Measurements from ENCODE around the gene ADD3.

Gene ADD3

DNA sequence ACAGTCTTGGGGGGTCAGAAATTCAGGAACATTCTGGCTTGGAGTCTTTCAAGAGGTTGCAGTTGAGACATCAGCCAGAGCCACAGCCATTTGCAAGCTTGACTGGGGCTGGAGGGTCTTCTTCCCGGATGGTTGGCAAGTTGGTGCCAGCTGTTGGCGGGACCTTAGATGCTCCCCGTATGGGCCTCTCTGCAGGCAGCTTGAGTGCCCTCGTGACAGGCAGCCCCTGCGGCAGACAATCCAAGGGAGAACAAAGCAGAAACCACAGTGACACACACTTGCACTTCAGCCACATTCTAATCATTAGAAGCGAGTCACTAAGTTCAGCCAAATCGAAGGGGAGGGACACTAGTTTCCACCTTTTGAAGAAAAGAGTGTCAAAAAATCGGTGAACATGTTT is 140.2 kb downstream of the ADD3 start:
- no peak for DNase-seq (ENCODE audit: low spot score)

DNA sequence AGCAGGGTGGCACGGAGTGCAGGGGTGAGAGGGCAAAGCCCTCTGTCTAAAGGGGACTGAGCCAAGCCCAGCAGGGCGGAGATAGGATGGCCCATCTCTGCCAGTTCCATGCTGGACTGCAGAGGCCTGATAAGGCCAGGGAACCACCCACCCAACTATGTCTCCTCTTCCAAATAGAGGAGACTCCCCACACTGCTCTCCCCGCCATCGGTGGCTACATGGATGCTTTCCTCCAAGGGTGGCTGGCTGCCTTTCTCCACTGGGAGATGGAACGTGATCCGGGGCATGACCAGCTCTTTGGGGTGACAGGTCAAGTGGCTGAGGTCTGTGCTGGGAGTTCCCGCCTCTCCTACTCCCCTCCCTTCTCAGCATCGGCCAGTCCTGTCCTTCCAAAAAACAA is 141.5 kb downstream of the ADD3 start:
- no peak for DNase-seq (ENCODE audit: low spot score)

DNA sequence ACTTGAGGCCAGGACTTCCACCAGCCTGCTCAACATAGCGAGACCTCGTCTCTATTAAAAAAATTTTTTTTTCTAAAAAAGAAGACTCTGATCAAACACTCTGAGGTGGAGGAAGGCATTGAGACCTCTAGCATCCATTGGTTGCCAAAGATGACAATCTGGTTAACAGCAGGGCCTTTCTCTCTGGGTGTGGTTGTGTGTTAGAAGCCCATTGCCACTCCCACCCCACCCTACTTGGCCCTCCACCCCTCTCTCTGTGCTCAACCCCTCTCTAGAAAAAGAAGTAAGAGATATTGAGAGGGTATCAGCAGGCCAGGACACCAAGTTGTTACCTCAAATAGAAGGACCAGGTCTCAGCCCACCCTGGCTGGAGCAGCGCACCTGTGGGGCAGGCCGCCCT is 142.3 kb downstream of the ADD3 start:
- DNase-seq (ENCODE audit: low spot score): no peak

DNA sequence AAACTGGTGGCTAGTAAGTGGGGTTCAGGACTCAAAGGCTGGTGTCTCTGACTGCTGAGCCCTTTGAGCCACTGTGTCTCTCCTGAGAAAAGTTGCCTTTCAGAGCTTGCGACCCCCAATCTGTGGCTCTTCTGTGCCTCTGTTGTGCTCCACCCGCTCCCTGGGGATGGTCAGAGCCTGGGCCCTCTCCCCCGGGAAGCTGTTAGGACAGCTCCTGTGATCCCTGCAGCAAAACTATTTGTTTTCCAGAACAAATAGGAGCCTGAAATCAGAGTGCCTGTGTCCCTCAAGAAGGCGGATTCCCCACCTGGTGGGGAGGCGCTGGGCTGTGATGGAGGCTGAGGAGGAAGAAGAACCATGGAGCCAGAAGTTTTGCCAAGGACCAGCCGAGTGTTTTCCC is 143.2 kb downstream of the ADD3 start:
- DNase-seq (ENCODE audit: low spot score): no peak

DNA sequence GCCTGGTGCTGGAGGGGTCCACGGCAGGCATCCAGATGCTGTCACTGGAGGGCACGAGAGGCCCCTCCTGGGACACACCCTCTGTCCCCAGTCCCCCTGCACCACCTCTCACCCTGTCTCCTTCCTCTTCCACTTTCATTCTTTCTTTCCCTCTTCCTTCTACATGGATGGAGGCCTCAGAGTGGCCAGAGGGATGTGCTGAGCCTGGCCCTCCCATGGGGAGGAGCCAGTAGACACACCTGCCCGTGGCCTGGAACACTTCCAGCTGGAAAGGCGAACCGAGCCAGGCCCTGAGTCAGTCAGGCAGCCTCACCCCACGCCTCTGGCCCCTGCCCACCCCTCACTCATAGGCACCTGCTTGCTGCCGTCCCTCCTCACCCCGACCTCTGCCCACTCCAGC is 143.7 kb downstream of the ADD3 start:
- no peak for DNase-seq (ENCODE audit: low spot score)

DNA sequence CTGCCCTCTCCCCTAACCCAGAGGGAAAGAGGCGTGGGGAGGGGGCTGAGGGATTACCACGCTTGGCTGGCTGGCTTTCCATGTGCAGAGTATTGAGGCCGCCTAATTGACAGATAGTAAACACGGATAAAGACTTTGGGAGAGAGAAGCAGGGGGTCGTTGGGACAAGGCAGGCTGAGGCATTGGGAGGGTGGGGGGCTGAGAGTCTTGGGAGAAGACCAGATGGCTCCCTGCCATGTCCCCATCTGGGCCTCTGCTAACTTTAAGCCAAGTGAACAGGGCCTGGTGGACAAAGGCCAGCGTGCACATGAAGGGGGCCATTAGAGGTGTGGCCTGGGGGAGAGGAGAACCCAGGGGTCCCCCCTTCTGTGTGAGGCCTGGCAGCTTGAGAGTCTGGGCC is 144.2 kb downstream of the ADD3 start:
- DNase-seq (ENCODE audit: low spot score): no peak

DNA sequence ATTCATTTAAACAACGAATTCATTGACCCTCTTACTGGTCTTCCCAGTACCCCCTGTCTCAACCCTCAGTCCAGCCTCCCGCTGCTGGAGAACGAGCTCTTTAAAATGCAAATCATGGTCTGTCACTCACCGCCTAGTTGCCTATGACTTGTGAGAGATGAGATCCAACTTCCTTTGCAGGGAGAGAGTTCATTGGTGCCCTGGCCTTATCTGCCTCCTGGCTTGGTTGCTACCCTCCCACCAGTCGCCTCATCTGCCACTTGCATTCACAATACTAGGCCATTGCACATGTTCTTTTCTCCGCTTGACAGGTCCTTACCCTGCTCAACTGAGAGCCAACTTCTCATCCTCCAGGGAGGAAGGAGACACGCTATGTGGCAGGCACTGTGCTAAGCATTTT is 145.6 kb downstream of the ADD3 start:
- DNase-seq (ENCODE audit: low spot score): no peak

DNA sequence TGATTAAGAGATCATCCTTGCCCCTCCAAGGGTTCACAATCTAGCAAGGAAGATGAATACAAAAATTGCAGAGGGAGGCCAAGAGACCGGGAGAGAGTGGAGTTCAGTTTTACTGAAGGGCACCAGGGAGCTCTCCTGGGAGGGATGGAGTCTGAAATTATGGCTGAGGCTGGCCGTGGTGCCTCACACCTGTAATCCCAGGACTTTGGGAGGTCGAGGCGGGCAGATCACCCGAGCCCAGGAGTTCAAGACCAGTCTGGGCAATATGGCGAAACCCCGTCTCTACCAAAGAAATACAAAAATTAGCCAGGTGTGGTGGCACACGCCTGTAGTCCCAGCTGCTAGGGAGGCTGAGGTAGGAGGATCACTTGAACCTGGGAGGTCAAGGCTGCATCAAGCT is 148.3 kb downstream of the ADD3 start:
- DNase-seq (ENCODE audit: low spot score): no peak

DNA sequence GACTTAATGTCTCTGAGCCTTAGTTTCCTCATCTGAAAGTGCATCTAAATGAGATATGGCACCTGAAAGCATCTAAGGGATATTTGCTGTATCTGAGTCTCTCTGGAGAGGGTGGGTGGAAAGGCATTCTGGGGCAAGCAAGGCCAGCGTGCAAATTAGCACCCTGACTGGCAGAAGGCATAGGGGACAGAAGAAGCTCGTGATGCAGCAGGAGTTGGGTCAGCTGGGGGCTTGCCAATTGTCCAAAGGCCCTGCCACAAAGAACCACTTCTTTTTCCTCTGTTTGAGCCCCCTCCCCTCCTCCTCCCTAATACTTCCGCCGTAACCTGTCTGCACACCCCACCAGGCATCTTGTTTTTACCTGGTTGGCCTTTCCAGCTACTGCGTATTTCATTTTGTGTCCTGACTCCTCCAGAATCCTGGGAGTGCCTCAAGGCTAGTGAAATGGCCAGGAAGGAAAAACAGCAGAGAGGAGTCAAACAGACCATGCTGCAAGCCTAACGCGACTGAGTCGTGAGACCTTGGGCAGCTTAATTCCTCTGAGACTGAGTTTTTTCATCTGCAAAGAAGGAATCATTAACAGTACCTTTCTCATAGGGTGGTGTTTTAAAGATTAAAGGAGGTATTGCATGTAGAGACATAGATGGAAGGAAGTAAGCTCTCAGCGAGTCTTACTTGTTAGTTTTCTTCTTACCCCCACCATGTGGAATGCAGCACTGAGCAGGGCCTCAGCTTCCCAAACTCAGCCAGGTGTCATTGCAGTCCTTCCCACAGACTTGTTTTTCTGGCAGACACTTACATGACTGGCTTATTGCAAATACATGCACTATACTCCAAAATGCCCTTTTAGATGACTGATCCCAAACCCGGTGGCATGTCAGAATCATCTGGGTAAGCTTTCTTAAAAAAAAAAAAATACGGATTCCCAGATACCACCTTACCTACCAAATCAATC is 150.5 kb downstream of the ADD3 start:
- DNase-seq (ENCODE audit: low spot score): no peak

DNA sequence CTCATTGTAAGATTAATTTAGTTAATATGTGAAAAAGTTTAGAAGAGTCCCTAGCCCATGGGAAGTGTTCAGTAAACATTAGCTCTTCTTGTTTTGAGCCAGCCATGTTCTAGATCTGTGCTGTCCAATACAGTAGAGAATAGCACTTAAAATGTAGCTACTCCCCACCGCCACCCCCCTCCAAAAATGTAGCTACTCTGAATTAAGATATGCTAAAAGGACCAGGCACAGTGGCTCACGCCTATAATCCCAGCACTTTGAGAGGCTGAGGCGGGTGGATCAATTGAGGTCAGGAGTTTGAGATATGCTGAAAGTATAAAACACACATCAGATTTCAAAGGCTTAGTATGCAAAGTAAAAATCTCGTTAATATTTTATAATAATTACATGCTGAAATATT is 152.3 kb downstream of the ADD3 start:
- no peak for DNase-seq (ENCODE audit: low spot score)

DNA sequence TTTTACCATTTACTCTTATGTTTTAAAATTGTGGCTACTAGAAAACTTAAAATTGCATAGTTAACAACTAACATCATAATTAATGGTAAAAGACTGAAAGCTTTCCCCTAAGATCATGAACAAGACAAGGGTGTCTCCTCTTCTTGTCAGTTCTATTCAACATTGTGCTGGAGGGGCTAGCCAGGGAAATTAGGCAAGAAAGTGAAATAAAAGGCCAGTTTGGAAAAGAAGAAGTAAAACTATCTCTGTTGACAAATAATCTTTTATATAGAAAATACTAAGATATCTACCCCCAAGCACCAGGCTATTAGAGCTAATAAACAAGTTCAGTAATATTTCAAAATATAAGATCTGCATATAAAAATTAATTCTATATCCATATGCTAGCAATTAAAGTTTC is 152.7 kb downstream of the ADD3 start:
- DNase-seq (ENCODE audit: low spot score): no peak

DNA sequence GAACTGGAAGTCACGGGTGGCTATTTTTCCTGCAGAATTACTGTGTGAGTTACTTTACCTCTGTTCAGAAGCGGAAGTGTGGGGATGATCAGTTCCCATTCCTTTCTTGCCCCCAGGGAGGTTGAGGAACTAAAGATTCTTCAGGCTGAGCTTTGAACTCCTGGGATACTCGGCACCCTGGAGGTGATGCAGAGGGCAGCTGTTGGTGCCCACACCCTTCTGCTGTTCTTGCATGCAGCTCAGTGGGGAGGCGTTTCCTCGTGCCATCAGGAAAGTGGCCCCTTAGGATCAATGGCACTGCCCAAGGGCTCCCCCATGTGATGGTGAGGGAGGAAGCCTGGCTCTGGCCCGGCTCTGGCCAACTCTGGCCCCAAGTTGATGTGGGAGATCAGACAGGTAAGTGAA is 155.0 kb downstream of the ADD3 start:
- no peak for DNase-seq (ENCODE audit: low spot score)

DNA sequence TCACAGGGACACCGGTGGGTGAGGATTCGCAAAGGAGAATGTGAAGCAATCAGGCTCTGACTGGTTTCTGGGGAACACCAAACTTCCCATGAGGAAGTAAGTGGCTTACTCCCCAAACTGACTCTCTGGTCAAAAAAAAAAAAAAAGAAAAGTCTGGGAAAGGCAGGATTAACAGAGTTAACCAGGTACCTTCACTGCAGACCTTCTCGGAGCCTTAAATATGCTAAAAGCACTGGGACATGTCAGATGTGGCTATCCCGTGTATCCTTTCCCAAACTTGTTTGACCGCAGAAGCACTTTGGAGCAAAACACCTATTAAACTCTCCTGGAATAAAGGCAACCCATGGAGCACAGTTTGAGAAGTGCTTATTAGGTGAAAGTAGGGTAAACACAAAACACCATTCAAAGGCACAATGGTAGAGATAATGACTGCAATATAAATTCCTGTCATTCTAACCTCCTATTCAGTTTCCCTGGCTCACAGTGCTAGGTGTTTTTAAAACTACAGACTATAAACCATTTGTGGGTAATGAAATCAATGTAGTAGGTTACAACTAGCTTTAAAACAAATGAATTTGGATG is 155.5 kb downstream of the ADD3 start:
- DNase-seq (ENCODE audit: low spot score): no peak

DNA sequence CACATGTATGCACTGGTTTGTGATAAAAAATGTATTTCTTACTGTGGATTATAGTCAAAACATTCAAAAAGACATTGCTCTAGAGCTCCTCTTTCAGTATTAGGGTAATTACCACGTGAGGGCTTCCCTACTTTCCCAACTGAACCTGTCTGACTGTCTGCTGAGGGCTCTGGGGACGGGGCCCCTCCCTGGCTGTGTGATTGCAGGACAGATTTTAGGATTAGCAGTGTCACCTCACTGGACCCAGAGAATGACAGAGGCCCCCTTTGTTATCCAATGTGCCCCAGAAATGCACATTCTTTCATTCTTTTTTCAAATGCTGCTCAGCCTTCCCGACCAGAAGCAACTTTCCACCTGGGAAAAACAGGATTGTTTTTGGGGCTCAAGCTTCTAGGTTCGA is 156.1 kb downstream of the ADD3 start:
- no peak for DNase-seq (ENCODE audit: low spot score)

DNA sequence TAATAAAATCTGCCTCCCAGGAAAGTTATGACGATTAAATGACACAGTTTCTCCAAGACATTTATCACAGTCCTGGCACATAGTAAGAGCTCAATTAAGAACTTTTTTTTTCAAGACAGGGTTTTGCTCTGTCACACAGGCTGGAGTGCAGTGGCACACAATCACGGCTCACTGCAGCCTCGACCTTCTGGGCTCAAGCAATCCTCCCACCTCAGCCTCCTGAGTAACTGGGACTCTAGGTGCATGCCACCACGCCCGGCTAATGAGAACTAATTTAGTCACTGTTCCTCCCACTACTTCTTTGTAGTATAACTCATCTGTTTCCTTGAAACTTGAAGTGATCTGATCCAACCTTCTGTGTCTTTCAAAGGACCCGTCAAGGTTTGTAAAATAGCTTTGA is 157.5 kb downstream of the ADD3 start:
- DNase-seq (ENCODE audit: low spot score): no peak

DNA sequence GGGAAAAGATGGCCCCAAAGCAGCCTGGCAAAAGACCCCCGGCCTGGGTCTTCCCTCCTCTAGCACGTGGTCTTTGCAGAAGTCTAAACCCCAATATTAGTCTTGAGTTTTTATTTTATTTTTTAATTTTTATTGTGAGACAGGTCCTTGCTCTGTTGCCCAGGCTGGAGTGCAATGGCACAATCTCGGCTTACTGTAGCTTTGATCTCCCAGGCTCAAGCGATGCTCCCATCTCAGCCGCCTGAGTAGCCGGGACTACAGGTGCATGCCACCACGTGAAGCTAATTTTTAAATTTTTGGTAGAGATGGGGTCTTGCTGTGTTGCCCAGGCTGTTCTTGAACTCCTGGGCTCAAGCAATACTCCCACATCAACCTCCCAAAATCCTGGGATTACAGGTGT is 159.4 kb downstream of the ADD3 start:
- DNase-seq (ENCODE audit: low spot score): no peak

DNA sequence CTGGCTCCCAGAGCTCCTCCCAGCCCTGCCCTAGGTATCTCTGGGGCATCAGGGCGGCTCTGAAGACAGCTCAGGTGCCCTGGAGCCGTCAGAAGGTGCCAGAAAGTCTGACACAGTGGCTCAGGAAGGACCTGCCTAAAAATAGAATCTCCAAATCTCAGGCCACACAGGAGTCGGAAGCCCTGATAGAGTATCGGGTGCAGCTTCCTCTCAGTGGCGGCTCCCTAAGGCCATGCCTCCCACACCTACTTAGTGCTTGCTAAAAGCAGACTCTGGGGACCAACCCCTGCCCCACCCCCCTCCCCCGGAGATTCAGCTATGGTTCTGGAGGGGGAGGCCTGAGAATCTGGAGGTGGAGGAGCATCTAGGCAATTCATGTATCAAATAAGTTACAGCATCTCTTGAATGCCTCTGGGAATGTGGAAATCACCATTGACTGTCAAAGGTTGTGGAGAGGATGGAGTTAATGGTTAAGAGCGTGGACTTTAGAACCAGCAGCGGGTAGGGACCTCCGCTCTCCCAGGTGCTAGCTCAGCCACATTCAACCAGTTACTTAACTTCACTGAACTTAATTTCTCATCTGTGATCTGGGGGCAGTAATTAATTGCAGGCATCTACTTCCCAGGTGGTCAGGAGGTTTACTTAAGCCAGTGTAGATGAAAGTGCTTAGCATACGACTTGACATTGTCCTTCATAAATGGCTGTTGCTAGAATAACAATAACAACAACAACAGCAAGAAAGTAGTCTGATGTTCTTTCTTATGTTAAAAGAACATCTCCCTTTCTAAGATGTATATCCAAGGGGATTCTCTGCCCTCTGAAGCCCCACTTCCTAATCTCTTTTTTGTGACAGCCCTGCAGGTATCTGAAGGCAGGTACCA is 161.1 kb downstream of the ADD3 start:
- DNase-seq (ENCODE audit: low spot score): no peak

DNA sequence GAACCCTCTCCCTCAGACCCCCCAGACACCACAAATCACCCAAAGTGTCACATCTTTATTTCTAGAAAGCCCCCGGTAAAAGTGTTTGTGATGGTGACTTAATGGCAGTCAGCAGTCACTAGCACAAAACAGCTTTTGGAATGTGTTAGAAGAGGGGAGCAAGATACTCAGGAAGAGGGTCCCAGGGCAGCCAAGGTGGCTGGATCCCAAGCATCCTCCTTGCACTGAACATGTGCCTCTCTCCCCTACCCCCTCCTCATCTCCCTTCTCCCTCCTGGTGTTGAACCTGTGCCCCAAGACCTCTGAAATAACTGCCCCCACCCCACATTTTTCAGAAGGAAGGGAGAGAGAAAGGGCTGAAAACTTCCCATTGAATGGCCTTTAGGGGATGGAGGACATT is 161.8 kb downstream of the ADD3 start:
- no peak for DNase-seq (ENCODE audit: low spot score)

DNA sequence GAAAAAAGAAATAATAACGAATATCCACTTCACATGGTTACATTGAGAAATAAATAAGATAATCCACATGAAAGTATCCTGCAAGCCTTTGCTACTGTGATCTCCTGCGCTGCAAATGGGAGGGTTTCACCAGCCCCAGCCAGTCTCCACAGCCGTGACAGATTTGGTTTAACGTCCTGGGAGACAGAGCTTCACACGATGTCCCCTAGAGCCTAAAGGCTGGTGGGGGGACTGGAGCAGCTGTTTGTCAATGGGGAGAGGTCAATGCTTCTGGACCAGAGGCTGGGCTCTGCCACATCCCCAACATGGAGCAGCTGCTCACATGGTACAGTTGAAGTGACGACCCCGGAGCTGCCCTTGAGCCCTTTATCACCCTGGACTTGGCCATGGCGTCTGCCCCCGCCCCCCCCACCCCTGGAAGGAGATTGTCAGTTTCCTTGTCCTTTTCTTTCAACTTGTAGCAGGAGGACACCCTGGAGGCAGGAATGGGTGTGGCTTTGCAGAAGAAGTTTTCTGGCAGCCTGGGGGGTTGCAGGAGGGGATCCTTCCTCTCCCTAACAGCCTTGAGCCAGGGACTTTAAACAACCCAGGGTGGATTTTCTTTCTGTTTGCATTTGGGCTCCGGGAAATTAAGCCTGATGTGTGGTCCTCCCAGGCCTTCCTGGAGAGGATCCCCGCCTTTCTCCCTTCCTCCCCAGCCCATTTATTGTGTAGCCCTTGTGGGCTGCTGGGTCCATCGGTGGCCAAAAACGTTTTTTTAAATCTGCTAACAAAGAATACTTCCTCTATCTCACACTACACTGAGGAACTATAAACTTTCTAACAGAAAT is 162.6 kb downstream of the ADD3 start:
- no peak for DNase-seq (ENCODE audit: low spot score)

DNA sequence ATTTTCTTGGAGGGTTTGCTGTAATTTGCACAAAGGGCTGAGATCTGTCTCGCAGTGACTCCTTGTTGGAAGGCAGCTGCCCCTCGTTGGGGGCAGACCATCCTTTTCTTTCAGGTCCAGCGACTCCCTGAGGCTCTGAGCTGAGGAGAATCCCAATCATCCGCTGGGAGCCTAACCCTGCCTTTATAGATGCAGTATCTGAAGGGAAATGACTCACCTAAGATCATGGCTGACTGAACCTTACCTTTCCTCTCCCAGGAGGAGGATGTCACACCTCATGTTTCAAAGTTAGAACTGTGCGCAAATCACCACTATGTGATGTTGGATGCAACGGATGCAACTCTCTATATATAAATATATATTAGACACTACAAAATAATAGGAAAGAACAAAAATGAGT is 163.2 kb downstream of the ADD3 start:
- DNase-seq (ENCODE audit: low spot score): no peak

DNA sequence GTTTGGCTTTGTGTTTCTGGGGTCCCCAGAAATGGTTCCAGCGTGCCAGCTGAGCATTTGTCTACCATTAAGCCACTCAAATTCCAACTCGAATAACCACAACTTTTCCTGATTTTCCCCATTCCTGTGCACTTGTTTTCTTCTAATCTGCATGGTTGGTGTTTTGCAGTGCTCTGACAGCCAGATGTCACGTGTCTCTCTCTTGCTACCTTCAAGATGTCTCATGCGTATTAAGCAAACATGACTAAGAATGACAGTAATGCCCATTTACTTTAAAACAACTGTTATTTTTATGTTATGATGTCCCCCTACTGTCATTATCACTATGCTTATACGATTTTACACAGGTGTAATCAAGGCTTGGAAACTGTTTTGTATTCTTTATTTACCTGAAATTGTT is 164.4 kb downstream of the ADD3 start:
- no peak for DNase-seq (ENCODE audit: low spot score)

DNA sequence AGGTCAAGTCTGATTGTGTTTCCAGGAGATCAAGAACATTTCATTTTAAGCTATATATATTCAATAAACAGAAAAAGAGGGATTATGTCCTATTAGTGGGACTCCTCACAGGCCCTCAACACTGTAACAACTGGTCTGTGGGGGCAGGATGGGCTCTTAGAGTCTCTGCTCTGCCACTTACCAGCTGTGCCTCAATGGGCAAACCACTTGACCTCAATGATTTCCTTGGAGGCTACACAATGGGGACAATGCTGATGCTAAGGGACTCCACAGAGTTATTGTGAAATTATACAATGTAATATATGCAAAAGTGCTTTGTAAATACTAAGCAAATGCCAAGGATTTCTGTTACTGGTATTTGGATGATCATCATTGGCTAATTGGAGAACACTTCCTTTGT is 166.4 kb downstream of the ADD3 start:
- no peak for DNase-seq (ENCODE audit: low spot score)

All from hepatic stellate cell (primary cell).